GM21381 (cell line): ENCODE results near the gene STEAP2.
A peak's percentile ranks its signal among the peaks of the same experiment; 100 is the strongest.
"Not testable (repeated sequence)": the region's sequence is repeated elsewhere in the genome, so short reads cannot be mapped to it uniquely, and the experiment has no call there.

Experiments
- ATAC-seq: cut with Tn5 transposase; IDR thresholded peaks from one replicate; pipeline ENCODE4 v1.9.1; 2021; ENCODE audit warnings: mild to moderate bottlenecking, moderate library complexity; ENCODE audit not compliant: unreplicated experiment

STEAP2 gene

GRCh38 chr7:90232430-90232829 lies 20.9 kb downstream of the STEAP2 start:
- ATAC-seq, result no peak

GRCh38 chr7:90233569-90233968 lies 22.0 kb downstream of the STEAP2 start:
- ATAC-seq, result no peak

- no peak for ATAC-seq
These were observed 25.3 kb downstream of the STEAP2 start for GRCh38 chr7:90236721-90237289.

GRCh38 chr7:90238022-90238421 lies 26.5 kb downstream of the STEAP2 start:
- no peak for ATAC-seq

GRCh38 chr7:90238583-90238982 lies 27.0 kb downstream of the STEAP2 start:
- ATAC-seq, result no peak

GRCh38 chr7:90239050-90239449 lies 27.5 kb downstream of the STEAP2 start:
- no peak for ATAC-seq

GRCh38 chr7:90239625-90240228 lies 28.2 kb downstream of the STEAP2 start:
- no peak for ATAC-seq

- ATAC-seq, result peak; percentile 46
These were observed 31.0 kb downstream of the STEAP2 start for GRCh38 chr7:90242369-90243168.

- no peak for ATAC-seq
These were observed 32.0 kb downstream of the STEAP2 start for GRCh38 chr7:90243556-90243955.

GRCh38 chr7:90244565-90244908 lies 33.0 kb downstream of the STEAP2 start:
- no peak for ATAC-seq

- peak; percentile 83 for ATAC-seq
These were observed 33.6 kb downstream of the STEAP2 start, which contains the start of gene CFAP69 for GRCh38 chr7:90244909-90245851. Gene CFAP69 (plus strand): TSS chr7:90245174. CDS start chr7:90245425, 251 bp downstream.

GRCh38 chr7:90246171-90246570 lies 34.6 kb downstream of the STEAP2 start:
- no peak for ATAC-seq

- no peak for ATAC-seq
These were observed 37.2 kb downstream of the STEAP2 start for GRCh38 chr7:90248706-90249105.

- ATAC-seq, result no peak
These were observed 39.2 kb downstream of the STEAP2 start for GRCh38 chr7:90250601-90251303.

GRCh38 chr7:90251304-90251635 lies 39.7 kb downstream of the STEAP2 start:
- no peak for ATAC-seq

- not testable (repeated sequence) for ATAC-seq
These were observed 44.5 kb downstream of the STEAP2 start for GRCh38 chr7:90256011-90256410.

- ATAC-seq, result no peak
These were observed 45.2 kb downstream of the STEAP2 start for GRCh38 chr7:90256778-90257177.

GRCh38 chr7:90261441-90261840 lies 49.9 kb downstream of the STEAP2 start:
- ATAC-seq, result no peak

GRCh38 chr7:90262438-90262837 lies 50.9 kb downstream of the STEAP2 start:
- peak; percentile 74 for ATAC-seq

GRCh38 chr7:90266808-90267207 lies 55.3 kb downstream of the STEAP2 start:
- ATAC-seq, result no peak
